SK-N-SH (cell line): Measurements from ENCODE around the gene USP28.

ENCODE experiments used
- EZH2phosphoT487 ChIP-seq: fragments of 200-600 bp; sonication (generic); IDR thresholded peaks from 2 replicates; pipeline ENCODE4 v1.6.1; 2017; ENCODE audit warnings: low read depth, mixed run types, mild to moderate bottlenecking, antibody characterized with exemption, moderate library complexity, borderline replicate concordance
- GATA2 ChIP-seq: sonication (generic); formaldehyde crosslinking; IDR thresholded peaks from 2 replicates; pipeline ENCODE4 v1.5.0; 2020; ENCODE audit warnings: mild to moderate bottlenecking, missing genetic modification reagents
- RAD21 ChIP-seq: IDR thresholded peaks from 2 replicates; pipeline ENCODE4 v1.6.1; 2012; ENCODE audit warnings: mild to moderate bottlenecking, low read length
- YY1 ChIP-seq: IDR thresholded peaks from 2 replicates; pipeline ENCODE4 v1.4.0; 2012; ENCODE audit warnings: low read depth, mild to moderate bottlenecking
- TF ChIP-seq, protein P1 (sequence below): IDR thresholded peaks from 2 replicates; pipeline ENCODE4; 2012
- TF ChIP-seq, protein P2 (sequence below): fragments of 200-600 bp; sonication (generic); IDR thresholded peaks from 2 replicates; pipeline ENCODE4 v1.6.1; 2017; ENCODE audit warnings: antibody characterized with exemption, mild to moderate bottlenecking, moderate library complexity
- TF ChIP-seq, protein P3 (sequence below): IDR thresholded peaks from 2 replicates; pipeline ENCODE4 v1.6.1; 2012; ENCODE audit warnings: mild to moderate bottlenecking, low read depth, low read length, moderate library complexity
- TF ChIP-seq, protein P4 (sequence below): fragments of 150-350 bp; IDR thresholded peaks from 2 replicates; pipeline ENCODE4 v1.6.1; 2017; ENCODE audit warnings: antibody characterized with exemption, low read length, low read depth, borderline replicate concordance
- TF ChIP-seq, protein P5 (sequence below): fragments of 150-350 bp; IDR thresholded peaks from 2 replicates; pipeline ENCODE4 v1.6.1; 2016; ENCODE audit warnings: mild to moderate bottlenecking, low read depth, low read length

DNA sequence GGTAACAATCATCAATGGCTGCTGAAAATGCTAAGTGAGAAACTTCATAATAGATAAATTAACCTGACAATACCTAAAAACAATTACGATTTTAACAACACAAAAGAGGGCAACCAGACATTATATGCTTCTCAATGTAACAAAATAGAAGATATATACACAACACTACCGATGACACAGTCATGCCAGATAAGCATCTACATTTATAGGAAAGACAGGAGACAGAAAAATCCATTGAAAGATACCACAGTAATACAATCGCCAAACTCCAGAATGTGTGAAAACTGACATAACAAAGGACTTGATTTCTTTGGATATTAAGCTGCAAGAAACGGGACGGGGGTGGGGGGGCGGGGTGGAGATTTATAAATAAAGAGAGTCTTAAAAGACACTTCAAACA lies 28.3 kb downstream of the USP28 start:
- TF ChIP-seq GATA2 = no peak
- TF ChIP-seq YY1 = no peak
- TF ChIP-seq, protein P1, sequence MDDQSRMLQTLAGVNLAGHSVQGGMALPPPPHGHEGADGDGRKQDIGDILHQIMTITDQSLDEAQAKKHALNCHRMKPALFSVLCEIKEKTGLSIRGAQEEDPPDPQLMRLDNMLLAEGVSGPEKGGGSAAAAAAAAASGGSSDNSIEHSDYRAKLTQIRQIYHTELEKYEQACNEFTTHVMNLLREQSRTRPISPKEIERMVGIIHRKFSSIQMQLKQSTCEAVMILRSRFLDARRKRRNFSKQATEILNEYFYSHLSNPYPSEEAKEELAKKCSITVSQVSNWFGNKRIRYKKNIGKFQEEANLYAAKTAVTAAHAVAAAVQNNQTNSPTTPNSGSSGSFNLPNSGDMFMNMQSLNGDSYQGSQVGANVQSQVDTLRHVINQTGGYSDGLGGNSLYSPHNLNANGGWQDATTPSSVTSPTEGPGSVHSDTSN = no peak
- no peak for TF ChIP-seq EZH2phosphoT487
- TF ChIP-seq, protein P2, sequence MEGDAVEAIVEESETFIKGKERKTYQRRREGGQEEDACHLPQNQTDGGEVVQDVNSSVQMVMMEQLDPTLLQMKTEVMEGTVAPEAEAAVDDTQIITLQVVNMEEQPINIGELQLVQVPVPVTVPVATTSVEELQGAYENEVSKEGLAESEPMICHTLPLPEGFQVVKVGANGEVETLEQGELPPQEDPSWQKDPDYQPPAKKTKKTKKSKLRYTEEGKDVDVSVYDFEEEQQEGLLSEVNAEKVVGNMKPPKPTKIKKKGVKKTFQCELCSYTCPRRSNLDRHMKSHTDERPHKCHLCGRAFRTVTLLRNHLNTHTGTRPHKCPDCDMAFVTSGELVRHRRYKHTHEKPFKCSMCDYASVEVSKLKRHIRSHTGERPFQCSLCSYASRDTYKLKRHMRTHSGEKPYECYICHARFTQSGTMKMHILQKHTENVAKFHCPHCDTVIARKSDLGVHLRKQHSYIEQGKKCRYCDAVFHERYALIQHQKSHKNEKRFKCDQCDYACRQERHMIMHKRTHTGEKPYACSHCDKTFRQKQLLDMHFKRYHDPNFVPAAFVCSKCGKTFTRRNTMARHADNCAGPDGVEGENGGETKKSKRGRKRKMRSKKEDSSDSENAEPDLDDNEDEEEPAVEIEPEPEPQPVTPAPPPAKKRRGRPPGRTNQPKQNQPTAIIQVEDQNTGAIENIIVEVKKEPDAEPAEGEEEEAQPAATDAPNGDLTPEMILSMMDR = no peak
- TF ChIP-seq, protein P3, sequence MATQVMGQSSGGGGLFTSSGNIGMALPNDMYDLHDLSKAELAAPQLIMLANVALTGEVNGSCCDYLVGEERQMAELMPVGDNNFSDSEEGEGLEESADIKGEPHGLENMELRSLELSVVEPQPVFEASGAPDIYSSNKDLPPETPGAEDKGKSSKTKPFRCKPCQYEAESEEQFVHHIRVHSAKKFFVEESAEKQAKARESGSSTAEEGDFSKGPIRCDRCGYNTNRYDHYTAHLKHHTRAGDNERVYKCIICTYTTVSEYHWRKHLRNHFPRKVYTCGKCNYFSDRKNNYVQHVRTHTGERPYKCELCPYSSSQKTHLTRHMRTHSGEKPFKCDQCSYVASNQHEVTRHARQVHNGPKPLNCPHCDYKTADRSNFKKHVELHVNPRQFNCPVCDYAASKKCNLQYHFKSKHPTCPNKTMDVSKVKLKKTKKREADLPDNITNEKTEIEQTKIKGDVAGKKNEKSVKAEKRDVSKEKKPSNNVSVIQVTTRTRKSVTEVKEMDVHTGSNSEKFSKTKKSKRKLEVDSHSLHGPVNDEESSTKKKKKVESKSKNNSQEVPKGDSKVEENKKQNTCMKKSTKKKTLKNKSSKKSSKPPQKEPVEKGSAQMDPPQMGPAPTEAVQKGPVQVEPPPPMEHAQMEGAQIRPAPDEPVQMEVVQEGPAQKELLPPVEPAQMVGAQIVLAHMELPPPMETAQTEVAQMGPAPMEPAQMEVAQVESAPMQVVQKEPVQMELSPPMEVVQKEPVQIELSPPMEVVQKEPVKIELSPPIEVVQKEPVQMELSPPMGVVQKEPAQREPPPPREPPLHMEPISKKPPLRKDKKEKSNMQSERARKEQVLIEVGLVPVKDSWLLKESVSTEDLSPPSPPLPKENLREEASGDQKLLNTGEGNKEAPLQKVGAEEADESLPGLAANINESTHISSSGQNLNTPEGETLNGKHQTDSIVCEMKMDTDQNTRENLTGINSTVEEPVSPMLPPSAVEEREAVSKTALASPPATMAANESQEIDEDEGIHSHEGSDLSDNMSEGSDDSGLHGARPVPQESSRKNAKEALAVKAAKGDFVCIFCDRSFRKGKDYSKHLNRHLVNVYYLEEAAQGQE = no peak
- TF ChIP-seq RAD21 = no peak
- TF ChIP-seq, protein P4, sequence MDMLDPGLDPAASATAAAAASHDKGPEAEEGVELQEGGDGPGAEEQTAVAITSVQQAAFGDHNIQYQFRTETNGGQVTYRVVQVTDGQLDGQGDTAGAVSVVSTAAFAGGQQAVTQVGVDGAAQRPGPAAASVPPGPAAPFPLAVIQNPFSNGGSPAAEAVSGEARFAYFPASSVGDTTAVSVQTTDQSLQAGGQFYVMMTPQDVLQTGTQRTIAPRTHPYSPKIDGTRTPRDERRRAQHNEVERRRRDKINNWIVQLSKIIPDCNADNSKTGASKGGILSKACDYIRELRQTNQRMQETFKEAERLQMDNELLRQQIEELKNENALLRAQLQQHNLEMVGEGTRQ = no peak
- TF ChIP-seq, protein P5, sequence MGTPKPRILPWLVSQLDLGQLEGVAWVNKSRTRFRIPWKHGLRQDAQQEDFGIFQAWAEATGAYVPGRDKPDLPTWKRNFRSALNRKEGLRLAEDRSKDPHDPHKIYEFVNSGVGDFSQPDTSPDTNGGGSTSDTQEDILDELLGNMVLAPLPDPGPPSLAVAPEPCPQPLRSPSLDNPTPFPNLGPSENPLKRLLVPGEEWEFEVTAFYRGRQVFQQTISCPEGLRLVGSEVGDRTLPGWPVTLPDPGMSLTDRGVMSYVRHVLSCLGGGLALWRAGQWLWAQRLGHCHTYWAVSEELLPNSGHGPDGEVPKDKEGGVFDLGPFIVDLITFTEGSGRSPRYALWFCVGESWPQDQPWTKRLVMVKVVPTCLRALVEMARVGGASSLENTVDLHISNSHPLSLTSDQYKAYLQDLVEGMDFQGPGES = no peak
